Posterior cingulate gyrus (tissue), 11 donors: ENCODE measurements around the gene EAF1.
"Not testable (repeated sequence)": the region's sequence is repeated elsewhere in the genome, so short reads cannot be mapped to it uniquely, and the experiment has no call there.

Experiments used
- DNase-seq, 10 donors: peaks; one replicate each; pipeline versions ENCODE4 v3.0.0 to v3.0.0-alpha.2; 2020 to 2021; ENCODE audit warnings: mixed read lengths in 3 of 10
- intact Hi-C: fragments of 100-400 bp; cut with DNase I; formaldehyde crosslinking; loops from one replicate; pipeline ENCODE4 v1.15.1; 2023

Gene EAF1

GRCh38 chr3:15404767-15405166, 22.6 kb upstream of the EAF1 start:
- intact Hi-C loops = loop anchor here (2.0 to 5.0 kb wide), 2 partner anchors 202 to 297 kb away; no protein-coding TSS in a partner anchor
- DNase-seq = no peak

GRCh38 chr3:15405448-15406050, 21.8 kb upstream of the EAF1 start:
- DNase-seq = no peak
- intact Hi-C loops = loop anchor here (2.0 to 5.0 kb wide), 2 partner anchors 203 to 298 kb away; no protein-coding TSS in a partner anchor

- intact Hi-C loops = loop anchor here (5.0 kb wide), 1 partner anchor 302 kb away; no protein-coding TSS in a partner anchor
- peak in 1 of 10 donors; percentile 29 for DNase-seq
Observed at GRCh38 chr3:15409239-15409638, 18.2 kb upstream of the EAF1 start.

- intact Hi-C loops = loop anchor here (5.0 kb wide), 1 partner anchor 302 kb away; no protein-coding TSS in a partner anchor
- DNase-seq = no peak
Observed at GRCh38 chr3:15409774-15410173, 17.6 kb upstream of the EAF1 start.

GRCh38 chr3:15410966-15411365, 16.4 kb upstream of the EAF1 start:
- DNase-seq = peak in 1 of 10 donors; percentile 19
- intact Hi-C loops = not testable (repeated sequence)

- no peak for DNase-seq
- intact Hi-C loops = no loop called here
Observed at GRCh38 chr3:15420871-15421270, 6.5 kb upstream of the EAF1 start.

GRCh38 chr3:15426579-15427118, 749 bp upstream of the EAF1 start:
- DNase-seq = no peak
- intact Hi-C loops = loop anchor here (5.0 kb wide), 1 partner anchor 131 kb away; no protein-coding TSS in a partner anchor

GRCh38 chr3:15427981-15428380, 583 bp downstream of the EAF1 start:
- intact Hi-C loops = loop anchor here (5.0 kb wide), 1 partner anchor 129 kb away; no protein-coding TSS in a partner anchor

GRCh38 chr3:15428539-15428938, 1.1 kb downstream of the EAF1 start:
- no peak for DNase-seq
- intact Hi-C loops = loop anchor here (5.0 kb wide), 1 partner anchor 129 kb away; no protein-coding TSS in a partner anchor

More at GRCh38 chr3:15427981-15428380, 583 bp downstream of the EAF1 start:
- no peak for DNase-seq

GRCh38 chr3:15429080-15429479, 1.7 kb downstream of the EAF1 start:
- no peak for DNase-seq
- intact Hi-C loops = loop anchor here (5.0 kb wide), 1 partner anchor 128 kb away; no protein-coding TSS in a partner anchor

- intact Hi-C loops = no loop called here
- no peak for DNase-seq
Observed at GRCh38 chr3:15430624-15431023, 3.2 kb downstream of the EAF1 start.

GRCh38 chr3:15431256-15431837, 3.9 kb downstream of the EAF1 start:
- intact Hi-C loops = no loop called here
- peak in 1 of 10 donors; percentile 13 for DNase-seq

GRCh38 chr3:15433531-15433930, 6.1 kb downstream of the EAF1 start:
- intact Hi-C loops = no loop called here
- no peak for DNase-seq

GRCh38 chr3:15434756-15435155, 7.4 kb downstream of the EAF1 start:
- no peak for DNase-seq
- intact Hi-C loops = no loop called here

- peak; percentile 17 to 92 (median 43) for DNase-seq
- intact Hi-C loops = no loop called here
Observed at GRCh38 chr3:15436246-15436645, 8.8 kb downstream of the EAF1 start.

- intact Hi-C loops = no loop called here
Observed at GRCh38 chr3:15438983-15439382, 11.6 kb downstream of the EAF1 start.

GRCh38 chr3:15439476-15439875, 12.1 kb downstream of the EAF1 start:
- DNase-seq = no peak
- intact Hi-C loops = no loop called here

More at GRCh38 chr3:15438983-15439382, 11.6 kb downstream of the EAF1 start:
- no peak for DNase-seq

GRCh38 chr3:15440891-15441290, 13.5 kb downstream of the EAF1 start:
- intact Hi-C loops = no loop called here
- DNase-seq = no peak

GRCh38 chr3:15443826-15444524, 16.6 kb downstream of the EAF1 start:
- intact Hi-C loops = no loop called here
- no peak for DNase-seq

- no peak for DNase-seq
- intact Hi-C loops = no loop called here
Observed at GRCh38 chr3:15449489-15450224, 22.3 kb downstream of the EAF1 start.
